ENCODE measurements around the gene SIRPB2. TPM values are rescaled to one million over a fixed set of nuclear protein-coding genes. Genes with fewer than 3 reads are reported as not detected.

Gene SIRPB2
- total RNA-seq, 1 experiment from 2014 or later = not detected

GRCh38 chr20:1493536-1493935, 2.3 kb upstream of the SIRPB2 start:
- H2BK20ac ChIP-seq (ENCODE audit: low read depth, low read length, poor library complexity, severe bottlenecking) = no peak overlapping the region
- no CpG with 5 or more reads among the region's 1 CpG for WGBS (ENCODE audit: extremely low coverage, insufficient read length, low lambda C conversion rate)
- H2BK15ac ChIP-seq (ENCODE audit: low read depth, low read length) = no peak overlapping the region
- H3K36me3 Mint-ChIP-seq (ENCODE audit: insufficient read depth in 1 of 3, low read depth in 3 of 3) = no peaks in the 10 kb centered on the region
- no peak overlapping the region for H3K14ac ChIP-seq (ENCODE audit: insufficient read depth, low read length)
- H3K79me2 ChIP-seq (ENCODE audit: insufficient read depth, low read length) = no peaks in the 10 kb centered on the region
- H3K9me3 ChIP-seq (ENCODE audit: control insufficient read depth, low read depth, low read length) = no peaks in the 10 kb centered on the region
- H3K4me2 ChIP-seq (ENCODE audit: insufficient read depth, insufficient read length, low read length) = no peak overlapping the region
- H3K23ac ChIP-seq (ENCODE audit: insufficient read length, low read depth, low read length) = no peak overlapping the region
- no peak overlapping the region for H3T11ph ChIP-seq (ENCODE audit: low read length)
- H2AK5ac ChIP-seq (ENCODE audit: insufficient read length, low read length) = no peak overlapping the region
- H3K27me3 Mint-ChIP-seq (ENCODE audit: low read depth) = peaks cover 43% of the 10 kb centered on the region
- no peaks in the 10 kb centered on the region for H3K79me1 ChIP-seq (ENCODE audit: insufficient read depth, low read depth, low read length, poor library complexity, severe bottlenecking)
- no peak overlapping the region for H2BK120ac ChIP-seq (ENCODE audit: low read depth, low read length, poor library complexity, severe bottlenecking)
- H2BK12ac ChIP-seq (ENCODE audit: insufficient read length, low read depth, low read length) = no peak overlapping the region
- H3K27ac ChIP-seq (ENCODE audit: insufficient read length, low read depth, low read length) = no peak overlapping the region
- H2BK5ac ChIP-seq (ENCODE audit: insufficient read length, low read length) = no peak overlapping the region
- no peaks in the 10 kb centered on the region for H4K20me1 ChIP-seq (ENCODE audit: control insufficient read depth, insufficient read depth, insufficient read length)
- H3K23me2 ChIP-seq (ENCODE audit: insufficient read length, low read depth, low read length, poor library complexity, severe bottlenecking) = no peaks in the 10 kb centered on the region
- no peak overlapping the region for H2AFZ ChIP-seq (ENCODE audit: low read length)
- H4K5ac ChIP-seq (ENCODE audit: insufficient read length, low read depth, low read length) = no peak overlapping the region
- TF ChIP-seq CTCF (conservative IDR thresholded peaks at IDR 0.05) = no peak
- no peak overlapping the region for H4K8ac ChIP-seq (replicated peaks; ENCODE audit: insufficient read length, low read depth, low read length)
- no peak overlapping the region for H3K18ac ChIP-seq (ENCODE audit: insufficient read length, low read depth, low read length)
- no peaks in the 10 kb centered on the region for H3K4me1 ChIP-seq (ENCODE audit: insufficient read depth, low read length)
- no peaks in the 10 kb centered on the region for H3K27me3 ChIP-seq (ENCODE audit: insufficient read depth, low read length)
- H3K4ac ChIP-seq (ENCODE audit: low read depth, low read length) = no peak overlapping the region
- H3K9me3 Mint-ChIP-seq = no peaks in the 10 kb centered on the region
- no peak overlapping the region for H3K4me3 Mint-ChIP-seq
- H3K4me1 Mint-ChIP-seq = 0 out of 4 replicates have a peak, but pooled peaks cover 0 to 1% of the 10 kb centered on the region in 2 experiments
- no peak overlapping the region for H3K27ac Mint-ChIP-seq
- DNase-seq = no peak
- no peak overlapping the region for H4K91ac ChIP-seq (ENCODE audit: insufficient read length, low read depth, low read length)
- H3K56ac ChIP-seq (ENCODE audit: insufficient read length, low read depth, low read length) = no peak overlapping the region
- H3K9ac ChIP-seq (ENCODE audit: extremely low read depth, insufficient read length, low read length) = no peak overlapping the region
